HG03378 (cell line): ENCODE results near the gene SALL4.
"Not testable (repeated sequence)": the region's sequence is repeated elsewhere in the genome, so short reads cannot be mapped to it uniquely, and the experiment has no call there.

ENCODE experiments used
- ATAC-seq: cut with Tn5 transposase; IDR thresholded peaks from one replicate; pipeline ENCODE4 v1.9.1; 2021; ENCODE audit warnings: mild to moderate bottlenecking, moderate library complexity; ENCODE audit not compliant: unreplicated experiment

The SALL4 gene

DNA sequence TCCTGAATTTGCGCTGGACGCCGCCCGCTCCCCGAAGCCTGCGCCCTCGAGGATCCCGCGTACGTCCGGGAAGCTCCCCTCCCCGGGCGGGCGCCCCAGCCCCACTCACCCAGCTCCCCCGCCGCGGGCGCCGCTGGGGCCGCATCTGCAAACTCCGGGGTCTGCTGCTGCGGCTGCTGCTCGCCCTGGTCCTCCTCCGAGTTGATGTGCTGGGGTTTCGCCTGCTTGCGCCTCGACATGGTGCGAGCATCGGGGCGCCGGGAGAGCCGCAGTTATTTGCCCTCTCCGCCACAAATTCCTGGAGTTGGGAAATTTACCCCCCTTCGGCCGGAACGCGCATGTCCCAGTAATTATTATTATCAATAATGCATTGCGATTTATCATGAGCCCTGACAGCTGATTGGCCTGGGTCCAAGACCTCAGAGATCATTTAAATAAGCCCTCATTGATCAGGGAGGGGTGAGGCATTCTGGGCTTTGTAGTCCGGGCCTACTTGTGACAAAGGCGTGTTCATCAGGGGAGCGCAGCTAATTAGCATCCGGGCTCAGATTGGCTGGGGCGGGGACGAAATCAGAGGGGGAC, at the start of gene SALL4:
SALL4 (minus strand) TSS at position 352 of the 582 bp plus-strand sequence; CDS start at position 239, 113 bp downstream.
- ATAC-seq, result no peak

DNA sequence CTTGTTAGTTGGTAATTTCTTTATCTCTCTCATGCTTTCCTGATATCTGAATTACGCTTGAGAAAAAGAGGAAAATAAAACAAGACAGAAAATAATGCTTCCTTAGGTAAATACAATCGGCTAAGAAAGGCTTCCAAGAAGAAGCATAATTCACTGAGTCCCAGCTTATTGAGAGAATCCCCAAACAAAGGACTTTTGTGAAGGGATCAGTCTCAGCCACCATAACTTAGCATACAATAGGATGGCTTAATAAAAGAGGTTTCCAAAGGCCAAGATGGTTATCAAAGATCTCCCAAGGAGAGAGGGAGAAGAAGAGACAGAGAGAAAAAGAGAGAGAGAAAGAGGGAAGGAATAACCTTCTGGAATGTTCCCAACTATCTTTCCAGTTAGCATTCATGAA, 46.0 kb upstream of the SALL4 start:
- ATAC-seq, result no peak

DNA sequence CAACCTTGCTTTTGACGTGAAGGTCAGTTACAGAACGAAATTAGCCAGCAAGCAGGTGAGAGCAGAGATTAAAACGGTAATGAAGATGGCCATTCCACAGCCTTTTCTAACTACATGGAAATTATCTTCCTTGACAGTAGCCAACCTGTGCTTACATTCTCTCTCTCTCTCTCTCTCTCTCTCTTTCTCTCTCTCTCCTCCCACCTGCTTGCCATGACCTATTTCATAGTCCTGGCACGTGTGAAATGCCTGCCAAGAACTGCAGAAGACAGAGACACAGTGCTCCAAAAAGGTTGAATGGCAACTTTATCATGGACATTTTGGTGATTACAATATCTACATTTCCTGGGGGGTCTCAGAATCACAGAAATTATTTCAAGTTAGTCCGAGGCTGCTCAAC, 38.5 kb upstream of the SALL4 start:
- ATAC-seq, result no peak

DNA sequence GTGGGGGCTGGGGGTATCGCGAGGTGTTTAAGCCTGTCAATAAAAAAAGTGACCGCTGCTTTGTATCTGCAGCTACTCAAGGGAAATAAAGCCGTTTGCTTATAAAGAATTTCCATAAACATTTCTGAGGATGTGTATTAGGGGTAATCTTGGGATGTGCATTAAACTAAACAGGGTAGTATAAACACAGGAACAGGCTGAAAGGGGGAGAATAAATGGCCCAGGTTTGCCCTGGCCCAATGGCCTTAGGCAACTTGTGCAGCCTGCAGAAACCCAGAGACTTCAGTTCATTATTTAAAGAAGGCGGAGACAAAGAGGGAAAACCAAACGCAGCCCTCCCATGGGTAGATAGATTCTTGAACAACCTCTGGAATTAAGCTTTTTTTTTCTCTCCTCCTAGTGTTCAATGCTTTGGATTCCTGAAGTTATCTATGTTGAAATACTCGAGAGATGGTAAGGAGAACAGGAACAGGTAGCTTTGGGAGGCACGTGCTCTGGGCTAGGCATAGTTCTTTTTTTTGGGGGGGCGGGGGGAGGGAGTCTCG, 35.6 kb upstream of the SALL4 start:
- ATAC-seq, result no peak

DNA sequence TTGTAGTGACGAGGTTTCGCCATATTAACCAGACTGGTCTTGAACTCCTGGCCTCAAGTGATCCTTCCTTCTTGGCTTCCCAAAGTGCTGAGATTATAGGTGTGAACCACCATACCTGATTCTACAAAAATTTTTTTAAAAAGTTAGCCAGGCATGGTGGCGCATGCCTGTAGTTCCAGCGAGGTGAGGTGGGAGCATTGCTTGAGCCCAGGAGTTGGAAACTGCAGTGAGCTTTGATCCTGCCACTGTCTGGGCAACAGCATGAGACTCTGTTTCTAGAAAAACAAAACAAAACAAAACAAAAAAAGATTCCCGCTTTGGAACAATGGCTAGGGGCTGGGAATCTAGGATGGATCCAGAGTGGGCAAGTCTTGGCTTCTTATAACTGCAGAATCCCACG, 35.1 kb upstream of the SALL4 start:
- ATAC-seq, result no peak

DNA sequence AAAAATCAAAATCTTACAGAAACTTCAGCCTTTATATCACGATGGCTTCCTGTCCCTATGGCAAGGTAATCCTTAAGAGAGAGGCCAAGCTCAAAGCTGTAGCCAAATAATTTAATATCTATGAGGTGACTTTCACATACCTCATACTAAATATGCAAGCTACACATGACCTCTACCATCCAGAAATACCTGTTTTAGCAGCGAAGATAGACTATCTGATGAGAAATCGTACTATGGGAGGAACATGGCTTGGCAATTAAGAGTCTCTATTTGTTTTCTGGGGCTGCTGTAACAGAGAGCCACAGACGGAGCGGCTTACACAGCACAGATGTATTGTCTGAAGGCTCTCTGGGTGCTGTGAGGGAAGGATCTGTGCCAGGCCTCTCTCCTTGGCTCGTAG, 31.0 kb upstream of the SALL4 start:
- ATAC-seq, result no peak

DNA sequence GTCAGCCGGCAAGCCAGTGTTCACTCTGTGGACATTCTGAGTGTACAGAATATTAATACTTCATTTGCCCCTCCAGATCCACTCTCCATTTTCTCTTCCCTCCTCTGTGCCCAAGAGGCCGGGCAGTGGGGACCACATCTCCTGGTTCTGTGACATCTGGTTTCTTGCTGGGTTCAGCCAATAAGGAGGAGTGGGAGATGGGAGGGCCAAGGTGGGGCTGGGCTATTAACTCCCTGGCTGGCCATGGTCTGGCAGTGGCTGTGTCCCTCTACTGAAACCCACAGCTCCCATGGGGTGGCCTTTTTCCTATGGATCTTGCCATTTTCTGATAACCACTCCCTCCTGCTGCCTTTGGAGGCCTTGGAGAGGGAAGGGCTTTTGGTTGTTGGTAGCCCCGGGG, 30.0 kb upstream of the SALL4 start:
- ATAC-seq, result no peak

DNA sequence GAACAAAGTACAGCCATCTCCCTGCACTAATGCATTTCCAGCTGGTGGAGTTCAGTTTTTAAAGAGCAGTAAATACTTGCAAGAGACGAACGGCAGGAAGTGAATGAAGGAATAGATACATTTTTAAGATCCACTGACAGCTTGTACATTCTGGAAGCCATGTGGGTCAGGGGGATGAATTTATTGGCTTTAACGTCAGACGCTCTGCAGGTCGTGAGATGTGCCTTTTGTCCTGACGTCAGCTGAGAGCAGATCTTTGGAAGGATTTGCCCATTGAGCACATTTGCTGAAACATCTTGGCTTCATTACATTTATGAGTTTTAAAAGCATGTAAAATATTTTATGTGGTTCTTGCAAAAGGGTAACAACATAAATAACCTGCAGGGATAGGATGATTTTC, 29.5 kb upstream of the SALL4 start:
- no peak for ATAC-seq

DNA sequence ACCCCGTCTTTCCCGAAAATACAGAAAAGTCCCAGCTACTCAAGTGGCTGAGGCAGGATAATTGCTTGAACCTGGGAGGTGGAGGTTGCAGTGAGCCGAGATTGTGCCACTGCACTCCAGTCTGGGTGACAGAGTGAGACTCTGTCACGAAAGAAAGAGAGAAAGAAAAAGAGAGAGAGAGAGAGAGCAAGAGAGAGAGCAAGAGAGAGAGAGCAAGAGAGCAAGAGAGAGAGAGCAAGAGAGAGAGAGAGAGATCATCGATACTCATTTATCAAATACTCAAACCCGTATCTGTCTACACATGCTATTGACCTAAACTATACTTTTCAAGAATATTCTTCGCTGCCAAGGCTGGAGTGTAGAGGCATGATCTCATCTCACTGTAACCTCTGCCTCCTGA, 28.2 kb upstream of the SALL4 start:
- ATAC-seq, result no peak

DNA sequence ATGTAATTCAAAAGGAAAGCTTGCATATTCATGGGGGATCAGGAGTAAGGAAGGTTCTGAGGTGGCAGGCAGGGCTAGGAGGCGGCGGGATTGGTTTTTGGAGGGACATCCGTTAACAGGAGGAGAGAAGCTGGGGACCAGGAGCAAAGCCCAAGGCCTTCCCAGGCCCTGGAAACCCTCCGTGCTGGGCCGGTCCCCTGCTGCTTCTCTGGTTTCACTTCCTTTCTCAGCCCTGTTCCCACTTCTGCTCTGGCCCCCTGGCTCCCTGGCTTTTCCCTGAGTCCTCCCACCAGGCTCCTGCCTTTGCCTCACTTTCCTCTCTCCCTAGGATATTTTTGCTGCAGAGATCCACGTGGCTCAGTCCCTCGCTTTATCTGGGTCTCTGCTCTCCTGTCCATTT, 26.4 kb upstream of the SALL4 start:
- no peak for ATAC-seq

DNA sequence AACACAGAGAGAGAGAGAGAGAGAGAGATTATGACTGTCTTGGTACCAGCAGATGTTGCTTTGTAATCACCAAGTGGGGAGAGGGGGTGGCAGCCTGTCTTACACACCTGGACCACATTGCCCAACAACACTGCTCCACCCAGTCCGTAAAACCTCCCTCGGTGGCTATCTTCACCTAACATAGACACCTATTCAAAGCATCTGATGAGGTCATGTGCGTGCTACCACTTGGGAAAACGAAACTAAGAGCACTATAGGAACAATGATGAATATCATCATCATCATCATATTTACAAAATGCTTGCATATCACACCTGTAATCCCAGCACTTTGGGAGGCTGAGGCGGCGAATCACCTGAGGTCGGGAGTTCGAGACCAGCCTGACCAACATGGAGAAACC, 24.1 kb upstream of the SALL4 start:
- no peak for ATAC-seq

DNA sequence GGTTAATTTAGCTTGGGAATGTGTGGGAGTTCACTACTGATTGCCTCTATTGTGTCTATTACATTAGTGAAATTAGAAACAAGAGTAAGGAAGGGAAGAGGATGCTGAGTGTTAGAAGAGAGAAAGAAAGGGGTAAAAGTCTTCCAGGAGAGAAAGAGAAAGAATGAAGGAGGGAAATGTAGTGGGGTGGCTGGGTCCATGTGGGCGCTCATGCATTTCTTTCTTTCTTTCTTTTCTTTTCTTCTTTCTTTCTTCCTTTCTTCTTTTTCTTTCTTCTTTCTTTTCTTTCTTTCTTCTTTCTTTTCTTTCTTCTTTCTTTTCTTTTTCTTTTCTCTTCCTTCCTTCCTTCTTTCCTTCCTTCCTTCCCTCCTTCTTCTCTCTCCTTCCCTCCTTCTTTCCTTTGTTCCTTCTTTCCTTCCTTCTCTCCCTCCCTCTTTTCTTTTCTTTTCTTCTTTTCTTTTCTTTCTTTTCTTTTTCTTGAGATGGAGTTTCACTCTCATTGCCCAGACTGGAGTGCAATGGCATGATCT, 16.2 kb upstream of the SALL4 start:
- ATAC-seq, result no peak

DNA sequence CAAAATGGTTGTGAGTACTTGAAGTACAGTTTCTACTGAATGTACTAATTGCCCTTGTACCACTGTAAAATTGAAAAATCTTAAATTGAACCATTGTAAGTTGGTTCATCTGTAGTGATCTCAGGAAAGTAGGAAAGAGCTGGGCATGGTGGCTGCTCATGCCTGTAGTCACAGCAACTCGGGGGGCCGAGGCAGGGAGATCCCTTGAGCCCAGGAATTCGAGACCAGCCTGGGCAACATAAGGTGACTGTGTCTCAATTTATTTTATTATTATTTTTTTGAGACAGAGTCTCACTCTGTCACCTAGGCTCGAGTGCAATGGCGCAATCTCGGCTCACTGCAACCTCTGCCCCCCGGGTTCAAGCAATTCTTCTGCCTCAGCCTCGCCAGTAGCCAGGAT, 14.5 kb upstream of the SALL4 start:
- not testable (repeated sequence) for ATAC-seq

DNA sequence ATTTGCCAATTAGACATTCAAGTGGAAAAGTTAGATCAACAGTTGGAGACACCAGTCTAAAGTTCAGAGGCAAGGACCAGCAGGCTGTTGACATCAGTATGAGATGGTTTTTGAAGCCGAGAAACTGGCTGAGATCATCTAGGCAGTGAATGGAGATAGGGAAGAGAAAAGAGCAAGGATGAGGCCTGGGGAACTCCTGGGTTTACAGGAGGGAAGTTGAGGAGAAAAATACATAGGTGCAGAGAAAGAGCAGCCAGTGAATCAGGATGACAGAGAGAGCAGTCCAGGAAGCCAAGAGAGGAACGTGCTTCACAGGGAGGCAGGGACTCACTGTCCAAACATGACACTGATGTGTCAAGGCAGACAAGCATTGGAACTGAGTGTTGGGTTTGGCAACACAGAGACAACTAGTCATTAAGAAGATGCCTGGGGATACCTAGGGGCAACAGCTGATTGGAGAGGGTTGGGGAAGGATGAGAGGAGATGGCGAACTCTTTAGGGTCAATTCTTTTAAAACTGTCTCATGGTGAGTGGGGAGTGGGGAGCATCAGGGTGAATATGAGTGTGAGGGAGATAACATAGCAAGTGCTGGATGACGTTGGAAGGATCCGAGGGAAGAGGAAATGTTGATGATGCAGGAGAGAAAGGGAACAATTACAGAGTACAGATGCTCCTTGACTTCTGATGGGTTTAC, 13.2 kb upstream of the SALL4 start:
- ATAC-seq, result no peak

DNA sequence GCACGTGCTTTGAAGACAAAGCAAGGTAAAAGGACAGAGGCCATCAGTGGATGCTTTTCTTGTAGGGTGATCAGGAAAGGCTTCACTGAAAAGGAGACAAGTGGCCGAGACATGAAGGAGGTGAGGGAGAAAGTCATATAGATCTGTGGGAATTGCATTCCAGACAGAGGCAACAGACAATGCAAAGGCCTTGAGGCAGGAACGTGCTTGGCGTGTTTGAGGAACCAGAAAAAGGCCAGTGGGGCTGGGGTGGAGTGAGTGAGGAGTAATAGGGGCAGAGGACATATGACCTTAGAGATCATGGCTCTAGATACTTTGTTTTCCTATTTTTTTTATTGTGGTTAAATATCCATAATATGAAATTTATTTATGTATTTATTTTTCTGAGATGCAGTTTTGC, 10.5 kb upstream of the SALL4 start:
- no peak for ATAC-seq

DNA sequence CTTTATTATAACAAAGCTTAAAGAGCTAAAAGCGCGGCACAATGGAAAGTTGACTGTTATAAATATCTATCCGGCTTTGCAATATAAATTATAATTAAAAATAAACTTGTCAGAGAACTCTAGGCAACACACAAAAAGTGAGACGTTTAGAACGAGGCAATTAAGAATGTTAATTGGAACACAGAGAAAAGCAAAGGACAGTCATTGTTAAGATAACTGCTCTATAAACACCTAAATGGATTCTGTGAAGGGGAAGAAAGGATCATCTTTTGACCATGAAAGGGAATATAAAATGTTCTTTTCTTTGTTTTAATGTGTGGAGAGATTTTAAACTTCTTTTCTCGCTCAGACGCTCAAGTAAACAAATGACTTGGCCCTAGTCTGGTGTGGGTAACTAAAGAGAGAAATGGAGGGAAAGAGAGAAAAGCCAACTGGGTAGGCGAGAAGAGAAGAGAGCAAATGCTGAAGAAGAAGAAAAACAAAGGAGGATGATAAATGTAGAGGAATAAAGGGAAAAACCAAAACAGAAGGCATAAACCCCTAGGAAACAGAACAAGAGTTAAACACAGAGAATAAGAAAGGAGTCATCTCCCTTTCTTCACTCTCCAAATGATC, 9.3 kb upstream of the SALL4 start:
- ATAC-seq, result no peak

DNA sequence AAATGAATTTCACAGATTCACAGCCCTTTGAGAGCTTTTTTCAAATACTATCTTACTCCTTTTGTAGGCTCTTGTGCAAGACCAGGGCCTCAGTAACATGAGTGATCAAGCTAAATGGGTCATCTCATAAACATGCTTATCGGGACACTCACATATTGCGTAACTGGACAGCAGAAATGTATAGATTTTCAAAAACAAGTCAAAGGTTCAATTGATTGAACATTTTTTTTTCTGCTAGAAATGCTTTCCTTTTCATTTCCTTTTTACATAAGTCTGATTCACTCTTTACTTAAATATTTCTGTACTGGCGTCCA, 8.7 kb upstream of the SALL4 start:
- no peak for ATAC-seq

DNA sequence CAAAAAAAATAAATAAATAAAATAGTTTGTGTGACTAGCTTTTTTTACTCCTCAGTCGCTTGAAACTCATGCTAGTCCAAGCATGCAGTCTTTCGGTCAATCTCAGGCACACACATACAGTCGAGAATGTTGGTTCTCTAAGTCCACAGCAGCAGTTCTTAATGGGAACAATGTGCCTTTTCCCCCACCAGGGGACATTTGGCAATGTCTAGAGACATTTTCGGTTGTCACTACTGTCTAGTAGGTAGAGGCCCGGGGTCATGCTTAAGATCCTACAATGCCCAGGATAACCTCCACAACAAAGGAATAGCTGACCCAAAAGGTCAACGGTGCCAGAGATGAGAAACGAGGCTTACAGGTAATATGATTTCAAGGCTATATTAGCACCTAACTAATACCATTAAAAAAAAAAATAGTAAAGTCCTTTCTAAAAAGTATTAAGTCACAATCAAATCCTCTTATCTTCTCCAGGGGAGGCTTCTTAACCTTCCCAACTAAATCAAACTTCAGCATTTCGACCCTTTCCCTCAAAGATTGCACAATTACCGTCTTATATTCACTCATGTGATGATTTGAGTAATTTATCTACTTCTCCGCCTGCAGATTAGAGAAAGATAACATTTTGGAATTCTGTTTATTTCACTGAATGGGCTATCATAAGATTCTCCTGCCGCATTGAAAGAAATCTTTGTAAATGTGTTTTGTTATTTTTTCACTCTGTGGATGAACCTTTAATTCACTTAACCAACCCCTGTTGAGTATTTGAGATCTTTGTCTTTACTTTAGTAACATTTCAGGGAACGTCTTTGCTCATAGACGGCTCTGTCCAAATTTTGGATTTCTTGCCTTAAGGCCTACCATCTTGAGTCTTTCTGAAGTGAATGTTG, 8.1 kb upstream of the SALL4 start:
- ATAC-seq, result no peak

DNA sequence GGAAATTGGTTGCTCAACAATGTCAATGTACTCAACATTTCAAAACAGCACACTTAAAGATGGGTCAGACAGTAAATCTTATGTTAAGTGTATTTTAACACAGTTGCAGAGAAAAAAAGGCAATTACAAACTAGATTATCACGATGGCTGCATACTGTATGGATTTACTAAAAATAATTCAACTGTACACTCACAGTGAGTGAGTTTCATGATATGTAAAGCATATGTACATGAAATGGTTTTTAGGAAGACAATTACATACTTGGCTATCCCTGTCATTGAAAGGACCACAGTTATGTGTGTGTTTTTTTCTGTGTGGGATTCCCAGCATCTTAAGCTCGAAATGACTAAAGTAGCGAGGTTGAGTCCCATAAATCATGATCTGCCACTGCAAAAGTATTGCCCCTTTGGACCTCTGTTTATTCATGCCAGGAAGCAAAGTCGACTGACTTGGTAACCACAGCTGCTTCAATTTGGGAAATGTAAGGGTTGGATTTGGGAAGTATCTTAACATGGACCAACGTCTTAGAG, 5.5 kb upstream of the SALL4 start:
- ATAC-seq, result no peak

DNA sequence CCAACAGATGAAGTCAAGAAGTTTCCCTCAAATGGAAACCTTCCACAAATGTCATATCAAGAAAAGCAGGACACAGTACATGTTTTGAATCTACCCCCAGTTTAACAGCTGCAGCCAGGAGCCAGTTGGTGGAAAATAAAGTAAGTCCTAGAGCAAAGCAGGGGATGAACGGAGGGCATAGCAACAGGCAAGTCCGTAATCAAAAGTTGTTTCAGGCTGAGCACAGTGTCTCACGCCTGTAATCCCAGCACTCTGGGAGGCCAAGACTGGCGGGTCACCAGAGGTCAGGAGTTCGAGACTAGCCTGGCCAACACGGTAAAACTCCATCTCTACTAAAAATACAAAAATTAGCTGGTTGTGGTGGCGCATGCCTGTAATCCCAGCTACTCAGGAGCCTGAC, 2.4 kb upstream of the SALL4 start:
- ATAC-seq, result no peak
